Stimulated activated CD8-positive, alpha-beta memory T cell treated with anti-CD3 and anti-CD28 coated beads, Interleukin-12 subunit alpha, Interleukin-12 subunit beta, amount 100 ng/mL, for 24 hours (primary cell): ENCODE measurements around the gene EHD4.

Experiments
- DNase-seq: peaks from one replicate; pipeline ENCODE4 v3.0.0-alpha.2; 2020; ENCODE audit errors: extremely low read depth

Gene EHD4

DNA sequence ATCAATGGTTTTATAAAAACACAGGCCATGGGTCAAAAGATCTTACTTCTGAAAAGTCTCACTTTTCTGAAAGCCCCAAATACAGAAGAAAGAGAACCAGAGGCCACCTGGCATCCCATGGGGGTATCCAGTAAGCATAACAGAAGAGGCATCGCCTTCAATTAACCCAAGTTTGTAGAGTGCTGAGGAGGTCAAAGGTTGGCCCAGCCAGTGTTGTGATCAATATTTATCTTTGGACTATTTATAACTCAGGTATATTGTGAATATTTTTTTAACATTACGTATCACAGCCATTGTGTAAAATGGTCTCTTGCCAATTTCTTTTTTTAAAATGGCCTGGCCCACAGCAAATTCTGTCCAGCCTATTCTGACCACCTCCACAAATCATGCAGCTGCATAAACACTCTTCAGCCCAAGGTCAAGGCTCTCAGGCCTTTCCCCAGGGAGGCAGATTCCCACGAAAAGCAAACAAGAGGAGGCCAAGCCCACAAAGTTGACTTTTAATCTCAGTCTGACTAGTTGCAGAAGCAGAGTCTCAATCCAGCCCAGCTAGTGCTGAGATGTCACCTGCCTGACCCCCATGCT is 52.3 kb downstream of the EHD4 start:
- no peak for DNase-seq

DNA sequence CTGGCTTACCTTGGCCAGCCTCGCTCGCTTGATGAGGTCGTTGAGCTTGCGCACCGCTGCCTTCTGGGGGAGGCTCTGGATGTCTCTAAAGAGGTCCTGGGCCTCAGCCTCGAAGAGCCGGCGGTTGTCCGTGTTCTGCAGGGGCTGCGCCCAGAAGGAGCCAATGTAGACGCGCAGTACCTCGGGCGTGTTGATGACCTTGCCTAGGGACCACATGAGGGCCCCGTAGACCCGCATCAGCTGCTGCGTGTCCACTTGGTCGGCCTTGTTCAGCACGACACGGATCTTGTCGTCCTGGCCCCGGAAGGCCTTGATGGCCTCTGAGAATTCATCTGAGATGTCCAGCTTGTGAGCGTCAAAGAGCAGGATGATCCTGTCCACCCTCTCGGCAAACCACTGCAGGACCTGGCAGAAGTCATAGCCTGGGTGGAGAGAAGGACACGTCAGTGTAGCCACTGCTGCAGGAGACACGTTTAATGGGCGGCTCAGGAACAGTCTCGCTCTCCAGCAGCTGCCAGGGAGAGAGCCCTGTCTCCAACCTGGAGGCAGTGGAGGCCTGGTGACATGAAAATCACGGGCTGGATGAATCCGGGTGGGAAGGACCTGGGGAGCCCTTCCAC is 53.0 kb downstream of the EHD4 start:
- no peak for DNase-seq

- no peak for DNase-seq
Observed at GRCh38 chr15:41918506-41919126, 53.7 kb downstream of the EHD4 start.

DNA sequence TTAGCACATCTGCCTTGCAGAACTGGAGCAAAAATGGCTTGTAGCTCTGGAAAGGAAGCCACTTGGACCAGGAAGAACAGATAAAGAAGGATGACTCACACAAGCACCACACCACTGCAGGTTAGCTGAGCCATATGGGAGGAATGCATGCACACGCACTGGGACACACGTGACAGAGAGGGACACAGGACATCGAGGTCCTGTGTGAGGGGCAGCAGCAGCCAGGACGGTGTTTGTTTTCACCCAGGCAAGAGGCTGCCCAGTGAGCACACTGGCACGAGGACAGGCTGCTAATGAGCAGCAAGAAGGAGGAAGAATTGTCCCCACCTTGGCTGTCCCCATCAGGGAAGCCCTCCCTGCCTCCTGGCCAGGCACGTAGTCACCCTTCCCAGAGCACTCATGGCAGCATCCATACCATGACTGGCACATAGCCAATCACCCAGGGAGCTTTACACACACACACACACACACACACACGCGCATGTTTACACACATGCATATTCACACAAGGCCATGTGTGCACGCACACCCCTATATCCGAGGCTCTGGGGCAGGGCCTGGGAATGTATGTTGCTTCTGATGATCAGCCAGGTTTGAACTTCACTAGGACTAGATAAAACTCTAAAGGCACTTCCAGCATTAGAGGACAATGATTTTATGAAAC is 54.5 kb downstream of the EHD4 start:
- no peak for DNase-seq

DNA sequence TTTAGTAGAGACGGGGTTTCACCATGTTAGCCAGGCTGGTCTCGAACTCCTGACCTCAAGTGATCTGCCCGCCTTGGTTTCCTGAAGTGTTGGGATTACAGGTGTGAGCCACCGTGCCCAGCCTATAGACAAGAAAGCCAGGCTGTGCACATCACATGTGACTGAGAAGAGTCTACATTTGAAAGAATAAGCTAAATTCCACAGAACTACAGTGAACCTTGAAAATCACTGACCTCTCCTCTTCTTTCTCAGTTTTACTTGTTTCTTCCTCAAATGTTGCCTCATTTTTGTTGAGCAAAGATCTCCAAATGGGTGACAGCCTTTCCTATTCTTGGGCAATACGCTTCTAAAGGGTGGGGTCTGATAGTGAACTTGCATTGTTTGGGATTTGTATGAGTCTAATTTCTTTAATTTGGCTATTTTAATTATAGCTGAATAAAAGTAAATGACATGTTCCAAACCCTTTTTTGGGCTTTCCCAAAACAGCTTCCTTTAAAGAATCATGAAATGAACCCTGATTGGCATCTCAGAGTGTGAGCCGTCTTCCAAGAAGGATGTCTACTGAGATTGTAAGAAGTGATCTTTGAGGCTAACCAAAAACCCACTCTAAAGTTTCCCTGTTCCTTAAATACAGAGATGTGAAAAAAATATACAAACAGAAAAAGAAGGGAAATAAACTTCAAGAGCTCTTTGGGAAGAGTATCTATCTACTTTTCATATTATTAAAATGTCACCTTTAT is 56.9 kb downstream of the EHD4 start:
- no peak for DNase-seq

DNA sequence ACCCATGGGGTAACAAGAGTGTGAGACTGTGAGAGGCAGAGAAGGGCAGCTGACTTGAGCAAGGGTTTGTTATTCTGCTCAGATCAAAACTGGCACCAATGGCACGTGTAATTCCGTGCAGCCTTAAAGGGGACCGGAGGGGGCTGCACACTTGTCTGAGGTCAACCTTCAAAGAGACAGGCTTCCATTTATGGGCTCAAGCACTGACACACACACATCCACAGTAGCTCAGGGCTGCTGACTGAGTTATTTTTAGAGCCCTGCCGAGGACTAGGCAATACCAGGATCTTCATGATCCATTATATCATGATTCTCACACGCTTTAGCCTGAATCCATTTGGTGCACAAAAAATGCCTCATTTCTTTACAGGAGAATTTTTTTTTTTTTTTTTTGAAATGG is 57.9 kb downstream of the EHD4 start:
- DNase-seq: no peak

DNA sequence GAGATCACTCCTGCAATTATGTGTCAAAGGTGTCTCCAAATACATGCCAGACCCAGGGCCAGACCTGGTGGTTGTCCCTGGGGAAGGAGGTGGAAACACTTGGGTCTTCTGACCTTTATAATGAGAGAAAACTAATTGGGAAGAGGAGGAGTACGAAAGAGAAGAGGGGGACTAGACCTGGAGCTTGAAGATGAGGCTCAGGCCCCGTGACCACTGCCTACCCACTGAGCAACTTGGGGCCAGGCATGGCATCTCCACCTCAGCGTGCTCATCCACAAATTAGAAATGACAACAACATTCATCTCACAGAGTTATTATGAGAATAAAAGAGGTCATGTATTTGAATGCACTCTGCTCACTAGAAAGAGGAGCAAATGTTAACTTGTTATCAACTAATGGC is 59.1 kb downstream of the EHD4 start:
- DNase-seq: no peak

DNA sequence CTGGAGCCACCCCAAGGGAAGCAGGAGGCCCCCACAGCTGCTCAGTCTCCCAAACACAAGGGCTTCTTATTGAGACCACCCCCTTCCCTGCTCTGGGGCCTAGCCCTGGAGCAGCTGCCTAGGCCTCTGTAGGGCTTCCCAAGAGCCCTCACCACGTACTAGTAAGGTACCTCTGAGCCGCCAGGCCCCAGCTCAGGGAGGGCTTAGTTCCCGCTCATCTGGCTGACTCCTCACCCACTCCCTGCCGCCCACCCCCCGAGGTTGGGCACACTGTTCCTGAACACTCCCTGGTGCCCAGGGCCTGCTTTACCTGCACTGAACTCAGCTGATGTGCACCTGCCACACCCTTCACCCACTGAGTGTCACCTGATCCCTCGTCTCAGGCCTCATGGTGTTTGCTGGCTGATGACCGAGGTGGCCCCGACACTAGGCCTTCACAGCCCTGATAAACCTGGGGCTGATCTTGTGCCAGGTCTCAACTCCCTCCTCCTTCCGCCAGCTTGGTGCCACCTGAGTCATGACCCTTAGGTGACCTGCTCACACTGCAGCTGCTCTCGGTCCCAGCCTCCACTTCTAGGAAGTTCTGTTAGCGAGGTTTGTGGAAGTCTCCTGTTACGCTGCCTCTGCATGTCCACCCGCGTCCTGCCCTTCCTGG is 60.5 kb downstream of the EHD4 start:
- no peak for DNase-seq

DNA sequence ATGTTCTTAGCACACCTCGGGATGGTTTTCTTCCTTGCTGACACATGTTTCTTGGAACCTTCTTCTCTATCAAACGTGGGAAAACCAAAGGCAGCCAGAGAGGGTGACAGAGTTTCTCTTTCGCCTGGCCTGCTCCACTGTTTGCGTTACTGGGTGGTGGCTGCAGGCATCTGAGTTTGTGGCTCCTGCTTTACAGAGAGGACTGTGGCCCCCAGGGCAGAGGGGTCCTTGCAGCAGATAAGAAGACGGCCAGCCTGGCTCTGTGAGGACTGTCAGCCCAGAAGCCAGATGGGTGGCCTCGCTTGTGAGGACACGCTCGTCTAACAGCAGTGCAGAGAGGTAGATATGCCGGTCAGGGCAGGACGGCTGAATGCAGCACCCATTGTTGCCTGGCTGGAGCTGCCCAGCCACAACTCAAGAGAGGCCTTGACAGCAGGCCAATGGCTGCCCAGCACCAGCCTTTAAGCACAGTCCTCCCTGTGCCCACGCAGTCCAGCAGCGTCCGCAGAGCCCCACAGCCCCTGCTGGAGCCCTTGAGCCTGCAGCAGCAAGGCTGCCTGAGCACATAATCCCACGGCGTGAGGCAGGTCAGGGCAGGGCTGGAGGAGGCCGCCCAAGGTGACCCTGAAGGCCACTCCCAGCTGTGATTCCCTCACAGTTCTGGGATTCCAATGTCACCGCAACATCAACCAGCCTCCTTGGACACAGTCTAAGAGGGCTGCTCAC is 63.5 kb downstream of the EHD4 start:
- no peak for DNase-seq

DNA sequence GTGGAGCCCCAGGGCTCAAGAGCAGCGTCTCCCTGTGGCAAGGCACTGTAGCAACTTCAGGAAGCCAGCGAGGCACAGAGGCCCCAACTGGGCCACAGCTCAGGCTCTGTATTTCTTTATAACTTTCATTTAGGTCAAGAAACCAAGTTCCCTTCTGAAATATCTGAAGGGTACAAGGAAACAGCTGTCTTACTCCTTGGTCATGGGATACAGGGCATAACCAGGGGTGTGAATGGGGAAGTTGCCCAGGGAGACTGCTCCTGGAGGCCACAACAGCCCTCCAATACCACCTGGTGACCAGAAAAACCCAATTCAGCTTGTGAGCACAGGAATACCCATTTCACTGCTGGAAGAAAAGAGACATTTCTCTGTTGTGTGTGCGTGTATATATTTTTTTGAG is 65.2 kb downstream of the EHD4 start:
- DNase-seq: no peak

GRCh38 chr15:41906608-41907007 is 65.7 kb downstream of the EHD4 start:
- DNase-seq: no peak

DNA sequence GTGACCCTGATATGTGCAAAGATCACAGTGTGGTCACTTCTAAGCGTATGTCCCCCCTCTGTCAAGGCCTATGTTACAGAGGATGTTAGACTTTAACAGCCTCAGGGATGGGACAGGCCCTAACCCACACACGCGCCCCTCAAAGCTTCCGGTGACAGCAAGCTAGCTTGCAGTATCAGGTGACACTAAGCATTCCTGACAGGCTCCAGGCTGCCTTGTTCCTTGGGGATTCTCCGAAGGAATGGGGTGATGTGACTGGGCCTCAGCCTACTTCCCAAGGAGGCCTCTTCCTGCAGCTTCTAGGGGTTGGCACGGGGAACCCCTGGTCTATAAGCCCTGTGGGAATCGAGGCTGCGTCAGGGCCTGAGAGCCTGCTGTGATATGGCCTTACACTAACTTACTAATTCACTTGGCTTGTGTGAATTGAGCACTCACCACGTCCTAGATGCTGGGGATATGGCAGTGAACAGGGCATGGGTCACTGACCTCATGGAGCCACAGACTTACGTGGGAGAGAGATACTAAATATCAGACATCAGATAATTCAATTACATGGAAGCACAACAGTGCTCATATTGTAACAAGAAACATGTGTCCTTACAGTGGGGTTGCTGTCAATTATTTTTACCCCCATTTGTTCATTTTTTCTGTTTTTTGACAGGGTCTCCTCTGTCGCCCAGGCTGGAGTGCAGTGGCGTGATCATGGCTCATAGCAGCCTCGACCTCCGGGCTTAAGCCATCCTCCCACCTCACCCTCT is 67.1 kb downstream of the EHD4 start:
- DNase-seq: no peak

- DNase-seq: peak; percentile 26
Observed at GRCh38 chr15:41904541-41905005, 67.8 kb downstream of the EHD4 start.

DNA sequence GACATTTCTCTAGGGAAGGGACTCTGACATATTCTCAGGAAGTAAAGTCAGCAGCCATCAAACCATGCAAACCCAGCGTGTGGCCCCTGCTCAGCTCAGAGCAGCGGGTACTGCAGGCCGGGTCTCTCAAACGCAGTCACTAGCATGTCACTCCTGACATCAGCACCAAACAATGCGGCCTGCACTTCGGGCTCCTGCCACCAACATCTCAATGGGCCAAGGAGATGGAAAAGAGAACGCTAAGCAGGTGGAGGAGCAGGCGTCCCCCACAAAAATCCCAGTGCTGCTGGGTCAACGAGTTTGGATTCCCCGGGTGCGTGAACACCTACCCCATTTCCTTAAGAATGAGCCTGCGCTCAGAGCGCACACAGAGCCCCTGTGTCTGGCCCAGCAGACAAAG is 68.6 kb downstream of the EHD4 start:
- DNase-seq: no peak

DNA sequence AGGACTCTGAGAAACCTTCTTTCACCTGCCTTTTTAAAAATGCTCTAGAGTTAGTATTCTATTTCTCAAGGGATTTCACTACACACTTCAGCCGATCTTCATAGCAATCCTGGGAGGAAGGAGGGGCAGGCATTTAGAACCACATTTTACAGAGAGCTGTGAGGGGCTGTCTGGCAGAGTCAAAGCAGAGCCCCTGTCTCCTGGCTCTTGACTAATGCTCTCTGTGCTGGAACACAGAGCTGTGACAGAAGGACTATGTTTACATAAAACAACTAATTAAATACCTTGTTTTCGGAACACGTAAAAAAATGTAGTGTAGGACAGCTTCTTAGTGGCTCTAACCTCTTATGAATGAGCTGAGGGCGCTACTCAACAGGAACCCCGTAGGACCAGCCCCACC is 70.9 kb downstream of the EHD4 start:
- no peak for DNase-seq

- DNase-seq: no peak
Observed at GRCh38 chr15:41900526-41901380, 71.6 kb downstream of the EHD4 start.

GRCh38 chr15:41899854-41900442 is 72.4 kb downstream of the EHD4 start:
- no peak for DNase-seq

DNA sequence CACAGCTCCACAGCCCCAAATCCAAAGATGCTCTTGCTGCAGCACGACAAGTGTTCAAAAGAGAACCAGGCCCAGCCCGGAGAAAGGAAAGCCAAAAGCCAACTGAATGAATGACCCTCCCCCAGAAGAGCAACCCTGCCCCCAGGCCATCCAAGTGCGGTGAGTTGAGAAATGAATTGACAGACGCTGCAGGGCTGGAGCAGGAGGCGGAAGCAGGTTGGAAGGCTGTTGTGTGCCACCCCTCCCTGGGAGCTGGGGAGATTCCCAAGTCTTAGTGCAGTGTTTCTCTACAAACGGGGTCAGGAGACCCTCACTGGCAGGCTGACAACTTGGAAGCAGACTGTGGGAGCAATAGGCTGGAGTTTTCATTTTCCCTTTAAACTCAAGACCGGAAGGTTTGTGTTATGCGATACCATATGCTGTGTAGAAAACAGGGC is 75.0 kb downstream of the EHD4 start:
- no peak for DNase-seq

- DNase-seq: no peak
Observed at GRCh38 chr15:41896566-41896965, 75.8 kb downstream of the EHD4 start.
